A673 (cell line): Measurements from ENCODE around the gene VAMP1.
"Not testable (repeated sequence)": the region's sequence is repeated elsewhere in the genome, so short reads cannot be mapped to it uniquely, and the experiment has no call there.

Source experiments
- CTCF ChIP-seq: fragments of 300-800, 200-600 bp; sonication (generic); conservative IDR thresholded peaks from 2 replicates; pipeline ENCODE4 v1.5.1; 2017; ENCODE audit warnings: low read depth, mild to moderate bottlenecking, antibody characterized with exemption, low read length, moderate library complexity, mixed read lengths
- EZH2 ChIP-seq: fragments of 200-600 bp; sonication (generic); IDR thresholded peaks from 2 replicates; pipeline ENCODE4 v1.6.1; 2017; ENCODE audit warnings: borderline replicate concordance, low read depth, mild to moderate bottlenecking, mixed read lengths, antibody characterized with exemption, low read length; ENCODE audit not compliant: poor library complexity, severe bottlenecking

- not testable (repeated sequence) for TF ChIP-seq CTCF, EZH2
These were observed 42.7 kb downstream of the VAMP1 start for GRCh38 chr12:6427796-6428195.
